ENCODE data around the gene CSMD2.

DNA sequence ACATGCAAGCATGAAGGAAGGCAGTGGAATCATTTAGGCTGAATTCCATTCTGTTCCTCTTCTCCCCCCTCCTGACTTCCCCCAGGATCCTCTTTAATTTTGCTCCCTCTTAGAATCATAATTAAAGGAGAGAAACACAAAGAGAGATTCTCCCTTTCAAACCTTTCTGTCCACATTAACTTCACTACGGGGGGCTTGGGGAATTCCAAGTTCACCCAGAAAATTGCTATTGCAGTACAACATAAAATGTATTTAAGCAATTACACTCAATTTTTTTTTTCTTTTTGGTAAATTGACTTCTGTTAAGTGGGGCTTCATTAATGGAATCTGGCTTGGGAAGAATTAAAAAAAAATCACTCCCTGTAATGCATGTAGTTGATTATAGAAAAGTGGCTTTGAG, 314.5 kb downstream of the CSMD2 start:
- TF ChIP-seq, protein P1, sequence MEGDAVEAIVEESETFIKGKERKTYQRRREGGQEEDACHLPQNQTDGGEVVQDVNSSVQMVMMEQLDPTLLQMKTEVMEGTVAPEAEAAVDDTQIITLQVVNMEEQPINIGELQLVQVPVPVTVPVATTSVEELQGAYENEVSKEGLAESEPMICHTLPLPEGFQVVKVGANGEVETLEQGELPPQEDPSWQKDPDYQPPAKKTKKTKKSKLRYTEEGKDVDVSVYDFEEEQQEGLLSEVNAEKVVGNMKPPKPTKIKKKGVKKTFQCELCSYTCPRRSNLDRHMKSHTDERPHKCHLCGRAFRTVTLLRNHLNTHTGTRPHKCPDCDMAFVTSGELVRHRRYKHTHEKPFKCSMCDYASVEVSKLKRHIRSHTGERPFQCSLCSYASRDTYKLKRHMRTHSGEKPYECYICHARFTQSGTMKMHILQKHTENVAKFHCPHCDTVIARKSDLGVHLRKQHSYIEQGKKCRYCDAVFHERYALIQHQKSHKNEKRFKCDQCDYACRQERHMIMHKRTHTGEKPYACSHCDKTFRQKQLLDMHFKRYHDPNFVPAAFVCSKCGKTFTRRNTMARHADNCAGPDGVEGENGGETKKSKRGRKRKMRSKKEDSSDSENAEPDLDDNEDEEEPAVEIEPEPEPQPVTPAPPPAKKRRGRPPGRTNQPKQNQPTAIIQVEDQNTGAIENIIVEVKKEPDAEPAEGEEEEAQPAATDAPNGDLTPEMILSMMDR (conservative IDR thresholded peaks at IDR 0.05; ENCODE audit: low read length) = no peak
- no peak for TF ChIP-seq EZH2phosphoT487 (IDR thresholded peaks at IDR 0.05; ENCODE audit: borderline replicate concordance)
